GM21737 (cell line): ENCODE results near the gene TBC1D22A.

Experiments
- ATAC-seq: cut with Tn5 transposase; IDR thresholded peaks from one replicate; pipeline ENCODE4 v1.9.1; 2021; ENCODE audit warnings: mild to moderate bottlenecking, moderate library complexity; ENCODE audit not compliant: unreplicated experiment

TBC1D22A gene

DNA sequence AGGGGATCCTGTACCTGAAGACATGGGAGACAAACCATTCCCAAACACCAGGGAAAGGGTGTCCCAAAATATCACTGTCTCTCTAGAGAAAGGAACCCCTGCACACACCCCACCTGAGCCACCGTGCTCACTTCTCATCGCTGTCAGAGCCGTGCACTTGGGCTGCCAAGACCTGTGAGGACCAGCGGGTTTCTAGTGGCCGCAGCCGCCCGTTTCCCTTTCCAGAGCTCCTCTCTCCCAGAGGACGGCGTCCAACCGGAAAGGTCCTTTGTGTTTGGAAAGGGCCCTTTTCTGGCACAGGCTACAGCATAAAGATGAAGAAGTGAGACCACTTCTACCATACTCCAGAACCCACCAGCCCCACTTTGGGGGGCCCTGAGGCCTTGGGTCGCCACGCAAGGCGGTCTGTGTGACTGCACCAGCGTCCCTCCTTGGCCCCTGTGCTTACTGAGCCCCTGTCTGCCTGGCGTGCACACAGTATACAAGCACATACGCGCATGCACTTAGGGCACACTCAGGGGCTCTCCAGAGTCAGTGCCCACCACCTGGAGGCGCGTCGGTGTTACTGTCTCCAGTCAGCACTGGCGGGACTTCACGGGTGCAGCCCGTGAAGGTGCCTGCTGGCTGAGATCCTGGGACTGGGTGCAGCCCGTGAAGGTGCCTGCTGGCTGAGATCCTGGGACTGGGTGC lies 381.8 kb downstream of the TBC1D22A start:
- no peak for ATAC-seq

DNA sequence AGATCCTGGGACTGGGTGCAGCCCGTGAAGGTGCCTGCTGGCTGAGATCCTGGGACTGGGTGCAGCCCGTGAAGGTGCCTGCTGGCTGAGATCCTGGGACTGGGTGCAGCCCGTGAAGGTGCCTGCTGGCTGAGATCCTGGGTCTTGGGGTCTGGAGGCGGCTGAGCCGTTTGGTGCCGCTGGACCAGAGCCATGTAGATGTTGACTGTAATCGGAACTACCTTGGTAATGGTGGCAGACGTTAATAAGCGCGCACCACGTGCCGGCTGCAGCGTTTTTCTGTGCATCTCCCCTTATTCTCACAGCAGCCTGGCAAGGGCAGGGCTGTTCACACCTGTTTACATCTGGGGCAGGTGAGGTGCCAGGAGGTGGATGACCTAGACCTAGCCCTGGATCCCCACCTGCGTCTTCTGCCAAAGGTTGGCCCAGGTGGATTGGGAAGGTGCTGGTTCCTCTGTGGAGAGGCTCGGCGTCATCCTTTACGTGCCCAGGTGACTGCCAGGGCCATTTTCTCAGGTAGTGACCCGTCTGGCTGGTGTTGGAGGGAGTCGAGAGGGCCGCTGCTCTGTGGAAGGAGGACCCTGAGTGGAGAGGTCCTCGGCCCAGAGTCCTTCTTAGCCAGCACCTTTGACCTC lies 382.5 kb downstream of the TBC1D22A start:
- ATAC-seq = no peak

DNA sequence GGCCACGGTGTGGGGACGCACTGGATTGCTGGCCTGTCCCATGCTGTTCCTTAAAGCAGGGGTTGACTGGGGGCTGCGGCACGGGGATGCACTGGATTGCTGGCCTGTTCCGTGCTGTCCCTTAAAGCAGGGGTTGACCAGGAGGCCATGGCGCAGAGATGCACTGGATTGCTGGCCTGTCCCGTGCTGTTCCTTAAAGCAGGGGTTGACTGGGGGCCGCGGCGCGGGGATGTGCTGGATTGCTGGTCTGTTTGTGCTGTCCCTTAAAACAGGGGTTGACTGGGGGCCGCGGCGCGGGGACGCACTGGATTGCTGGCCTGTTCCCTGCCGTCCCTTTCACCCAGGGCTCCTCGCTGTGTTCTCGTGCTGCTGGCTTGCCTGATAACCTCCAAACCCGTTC lies 383.4 kb downstream of the TBC1D22A start:
- ATAC-seq = no peak

- ATAC-seq = no peak
Observed at GRCh38 chr22:47146391-47146790, 383.9 kb downstream of the TBC1D22A start.

DNA sequence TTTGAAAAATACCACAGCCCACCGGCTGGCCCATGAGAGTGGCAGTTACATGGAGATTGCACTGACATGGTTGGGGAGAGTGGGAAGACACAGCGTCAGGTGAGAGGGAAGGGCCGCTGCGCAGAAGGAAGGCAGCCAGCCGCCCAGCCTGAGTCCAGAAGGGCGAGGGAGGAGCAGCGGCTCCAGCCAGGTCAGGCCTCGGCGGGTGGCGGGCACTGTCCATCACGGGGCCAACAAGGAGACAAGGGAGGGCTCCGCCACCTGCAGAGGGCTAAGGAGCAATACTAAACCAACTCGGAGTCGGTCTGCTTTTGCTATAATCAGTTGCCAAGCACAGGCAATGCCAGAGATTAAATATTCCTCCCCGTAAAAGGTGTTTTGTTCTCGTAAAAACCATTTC lies 384.5 kb downstream of the TBC1D22A start:
- no peak for ATAC-seq

- no peak for ATAC-seq
Observed at GRCh38 chr22:47147572-47147971, 385.1 kb downstream of the TBC1D22A start.

DNA sequence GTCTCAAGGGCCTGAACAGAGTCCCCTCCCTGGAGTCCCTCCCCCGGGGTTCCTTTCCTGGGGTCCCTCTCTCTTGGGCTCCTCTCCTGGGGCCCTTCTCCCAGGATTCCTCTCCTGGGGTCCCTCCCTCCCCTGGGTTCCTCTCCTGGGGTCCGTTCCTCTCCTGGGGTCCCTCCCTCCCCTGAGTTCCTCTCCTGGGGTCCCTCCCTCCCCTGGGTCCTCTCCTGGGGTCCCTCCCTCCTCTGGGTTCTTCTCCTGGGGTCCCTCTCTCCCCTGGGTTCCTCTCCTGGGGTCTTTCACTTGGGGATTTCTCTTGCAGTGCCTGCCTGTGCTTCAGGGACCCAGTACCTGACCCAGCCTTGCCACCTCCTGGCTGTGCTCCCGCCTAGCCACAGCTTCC lies 386.1 kb downstream of the TBC1D22A start:
- no peak for ATAC-seq

DNA sequence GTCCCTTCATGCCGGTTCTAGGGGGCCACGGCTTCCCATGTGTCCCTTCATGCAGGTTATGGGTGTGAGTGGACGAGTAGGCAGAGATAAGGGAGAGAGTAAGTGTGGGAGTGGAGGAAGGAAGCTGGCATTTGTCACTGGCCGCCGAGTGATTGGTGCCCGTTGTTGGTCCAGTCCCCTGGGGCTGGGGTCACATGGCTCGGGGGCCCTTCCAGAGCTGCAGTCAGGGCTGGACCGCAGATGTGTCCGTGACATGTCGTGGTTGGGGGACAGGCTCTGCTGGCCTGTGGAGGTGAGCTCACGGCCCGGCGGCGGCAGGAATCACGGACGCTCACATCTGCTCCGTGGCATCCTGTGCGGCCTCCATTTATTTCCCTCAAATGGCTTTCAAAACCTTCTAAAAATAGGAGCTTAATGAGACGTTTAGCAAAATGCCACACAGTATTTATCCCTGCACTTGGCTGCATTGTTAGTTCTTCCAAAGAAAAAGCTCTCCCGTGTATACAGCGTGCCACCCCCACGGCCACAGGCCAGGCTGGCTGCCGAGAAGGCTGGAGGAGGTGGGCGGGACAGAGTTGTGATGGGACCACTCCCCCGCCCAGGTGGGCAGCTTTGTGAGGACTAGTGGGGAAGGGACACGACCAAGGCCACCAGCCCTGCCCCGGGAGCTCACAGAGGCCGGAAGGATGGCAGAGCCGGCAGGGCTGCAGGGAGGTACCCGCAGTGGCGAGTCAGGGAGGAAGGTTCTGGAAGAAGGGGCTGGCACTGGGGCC lies 386.7 kb downstream of the TBC1D22A start:
- no peak for ATAC-seq

GRCh38 chr22:47149976-47150375 lies 387.5 kb downstream of the TBC1D22A start:
- ATAC-seq = no peak

DNA sequence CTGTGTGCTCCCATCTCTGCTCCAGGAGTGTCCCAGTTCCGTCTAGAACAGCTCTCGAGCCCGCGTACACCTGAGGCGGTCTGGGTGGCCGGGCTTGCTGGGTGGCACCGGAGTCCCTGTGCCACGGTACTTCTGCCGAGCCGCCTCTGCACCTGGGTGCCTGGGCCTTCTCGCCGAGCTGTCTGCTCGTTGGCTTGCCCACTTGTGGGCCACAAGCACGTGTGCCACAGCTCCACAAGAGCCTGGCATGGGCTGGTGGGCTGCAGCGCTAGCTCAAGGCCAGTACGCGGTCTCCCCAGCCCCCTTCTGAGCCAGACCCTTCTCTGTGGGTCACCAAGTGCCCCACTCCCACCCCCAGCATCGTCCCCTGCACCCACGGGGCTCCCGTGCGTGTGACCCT lies 388.0 kb downstream of the TBC1D22A start:
- ATAC-seq = no peak

DNA sequence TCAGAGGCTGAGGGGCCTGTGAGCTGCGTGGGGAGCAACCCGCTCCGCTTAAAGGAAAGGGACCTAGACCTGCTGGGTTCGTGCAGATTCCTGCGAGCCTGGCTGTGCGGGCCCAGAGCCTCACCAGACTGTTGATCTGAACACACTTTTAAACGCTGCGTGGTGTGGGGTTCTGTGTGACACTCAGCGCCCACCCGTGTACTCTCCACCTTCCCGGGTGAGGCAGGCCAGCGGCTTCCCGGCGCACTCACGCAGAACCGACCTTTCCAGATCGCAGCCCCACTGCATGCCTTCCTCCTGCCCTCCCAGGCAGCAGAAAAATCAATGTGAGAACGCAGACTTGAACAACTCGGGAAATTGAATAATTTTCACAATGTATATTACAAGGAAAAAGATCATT lies 388.6 kb downstream of the TBC1D22A start:
- ATAC-seq = no peak

- ATAC-seq = no peak
Observed at GRCh38 chr22:47151490-47151889, 389.0 kb downstream of the TBC1D22A start.

- ATAC-seq = no peak
Observed at GRCh38 chr22:47152236-47152635, 389.8 kb downstream of the TBC1D22A start.

DNA sequence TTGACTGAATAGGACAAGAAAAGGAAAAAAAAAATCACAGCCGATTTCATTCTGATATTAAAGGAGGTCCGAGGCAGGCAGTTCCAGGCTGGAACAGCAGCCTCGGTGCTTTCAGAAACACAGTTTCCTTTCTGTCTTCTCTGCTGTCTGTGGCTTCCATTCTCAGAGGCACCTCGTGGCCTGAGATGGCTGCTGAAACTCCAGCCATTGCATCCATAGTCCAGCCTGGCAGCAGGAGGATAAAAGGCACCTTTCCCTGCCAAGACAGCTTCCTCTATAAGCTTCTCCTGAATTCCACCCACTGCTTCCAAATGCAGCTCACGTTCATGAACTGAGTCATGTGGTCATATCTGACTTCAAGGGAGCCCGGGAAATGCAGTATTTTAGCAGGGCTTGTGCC lies 390.5 kb downstream of the TBC1D22A start:
- no peak for ATAC-seq

DNA sequence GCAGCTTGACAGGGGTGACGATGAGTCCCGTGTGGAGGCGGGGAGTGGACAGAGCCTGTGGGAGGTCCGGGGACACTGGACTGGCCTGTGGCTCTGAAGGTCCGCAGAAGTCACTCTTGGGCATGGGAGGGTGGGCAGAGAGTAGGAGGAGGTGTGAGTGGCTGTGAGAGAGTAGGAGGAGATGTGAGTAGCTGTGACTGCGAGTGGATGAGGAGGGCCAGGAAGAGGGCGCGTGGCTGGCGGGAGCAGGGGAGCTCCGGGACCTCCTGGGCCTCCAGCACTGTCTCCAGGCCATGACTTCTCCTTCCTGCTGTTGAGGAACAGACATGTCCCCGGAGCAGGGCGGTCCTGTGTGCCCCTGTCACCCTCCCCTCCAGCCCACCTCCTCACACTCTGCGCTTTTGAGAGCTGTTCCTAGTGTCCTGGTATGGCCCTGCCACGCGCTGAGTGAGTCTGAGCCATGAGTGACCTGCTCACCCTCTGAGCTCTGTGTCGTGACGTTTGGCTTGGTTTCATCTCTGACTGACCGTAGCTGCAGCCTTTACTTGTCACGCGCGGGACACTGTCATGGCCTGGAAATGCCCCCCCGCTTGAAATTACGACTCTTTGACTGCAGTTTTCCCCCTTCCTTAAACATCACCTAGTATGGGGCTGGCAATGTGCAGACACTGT lies 391.5 kb downstream of the TBC1D22A start:
- no peak for ATAC-seq

GRCh38 chr22:47154621-47155081 lies 392.2 kb downstream of the TBC1D22A start:
- ATAC-seq = no peak

DNA sequence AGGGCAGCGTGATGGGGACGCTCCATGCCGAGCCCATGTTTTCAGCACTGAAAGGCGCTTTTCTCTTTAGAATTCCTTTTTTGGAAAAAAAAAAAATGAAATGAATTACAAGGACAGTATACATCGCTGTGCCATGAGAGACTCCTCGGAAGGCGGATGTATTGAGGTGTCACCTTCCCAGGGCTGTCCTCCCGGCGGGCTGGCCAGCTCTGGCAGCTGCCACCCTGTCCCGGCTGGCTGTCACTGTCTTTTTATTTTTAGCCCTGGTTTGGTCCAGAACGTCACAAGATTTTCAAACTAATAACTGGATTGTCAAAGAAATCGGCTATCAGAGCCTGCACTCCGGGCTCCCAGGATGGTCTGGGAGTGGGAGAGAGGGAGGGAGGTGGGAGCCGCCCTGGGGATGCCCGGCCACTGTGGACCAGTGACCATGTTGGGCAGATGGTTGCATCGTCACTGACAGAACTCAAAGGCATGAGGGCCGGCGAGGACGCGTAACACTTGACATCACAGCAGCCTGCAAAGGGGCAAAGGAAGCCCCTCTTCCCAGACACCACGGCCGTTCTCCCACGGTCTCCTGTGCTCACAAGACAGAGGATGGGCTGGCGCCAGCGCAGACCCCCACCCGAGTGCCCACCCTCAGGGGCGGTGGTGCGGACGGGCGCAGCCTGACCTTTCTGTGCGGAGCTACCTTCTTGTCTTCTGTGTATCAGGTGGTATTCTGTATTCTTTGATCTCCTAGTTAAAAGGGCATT lies 392.9 kb downstream of the TBC1D22A start:
- no peak for ATAC-seq

GRCh38 chr22:47155912-47156311 lies 393.5 kb downstream of the TBC1D22A start:
- ATAC-seq = no peak

- ATAC-seq = no peak
Observed at GRCh38 chr22:47156352-47157092, 394.1 kb downstream of the TBC1D22A start.

GRCh38 chr22:47157093-47157420 lies 394.6 kb downstream of the TBC1D22A start:
- no peak for ATAC-seq
